ENCODE results near the gene FRMD3. TPM values are rescaled to one million over a fixed set of nuclear protein-coding genes. Genes with fewer than 3 reads are reported as not detected.

FRMD3 gene
- 0.64 and 0.86 TPM in 2 replicates for total RNA-seq

DNA sequence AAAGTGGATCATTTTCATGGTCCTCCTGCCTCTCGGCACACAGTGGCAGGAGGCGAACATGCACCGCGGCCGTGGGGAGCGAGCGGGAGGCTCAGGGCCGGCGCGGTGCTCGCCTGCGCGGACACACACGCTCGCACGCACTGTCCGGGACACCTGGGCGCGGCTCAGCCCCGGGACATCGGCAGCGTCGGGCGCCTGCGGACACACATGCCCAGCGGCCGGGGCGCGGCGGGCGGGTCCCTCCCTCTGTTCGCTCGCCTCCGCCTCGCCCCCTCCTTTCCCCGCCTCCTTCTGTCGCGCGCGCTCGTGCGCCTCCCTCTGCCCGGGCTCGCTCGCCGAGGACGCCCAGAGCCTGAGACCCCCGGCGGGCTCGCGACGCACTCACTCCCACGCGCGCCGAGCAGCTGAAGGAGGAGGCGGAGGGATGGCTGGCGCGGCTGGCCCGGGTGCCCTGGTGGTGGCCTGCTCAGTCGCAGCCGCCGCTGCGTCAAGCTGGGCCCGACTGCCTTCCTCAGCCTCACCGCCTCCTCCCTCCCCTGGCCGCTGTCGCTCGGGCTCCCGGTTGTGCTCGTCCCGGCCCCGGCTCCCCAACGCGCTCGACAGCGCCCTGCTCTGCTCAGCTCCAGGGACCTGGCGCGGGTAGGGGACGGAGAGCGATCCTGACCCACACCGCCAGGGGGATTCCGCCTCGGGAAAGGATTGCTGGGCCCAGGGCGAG, at the start of gene FRMD3:
Gene FRMD3, minus strand, starts transcription at position 230 of the 718 bp plus-strand sequence. Its CDS starts 170 bp downstream, at position 60.
- TF ChIP-seq, protein P1, sequence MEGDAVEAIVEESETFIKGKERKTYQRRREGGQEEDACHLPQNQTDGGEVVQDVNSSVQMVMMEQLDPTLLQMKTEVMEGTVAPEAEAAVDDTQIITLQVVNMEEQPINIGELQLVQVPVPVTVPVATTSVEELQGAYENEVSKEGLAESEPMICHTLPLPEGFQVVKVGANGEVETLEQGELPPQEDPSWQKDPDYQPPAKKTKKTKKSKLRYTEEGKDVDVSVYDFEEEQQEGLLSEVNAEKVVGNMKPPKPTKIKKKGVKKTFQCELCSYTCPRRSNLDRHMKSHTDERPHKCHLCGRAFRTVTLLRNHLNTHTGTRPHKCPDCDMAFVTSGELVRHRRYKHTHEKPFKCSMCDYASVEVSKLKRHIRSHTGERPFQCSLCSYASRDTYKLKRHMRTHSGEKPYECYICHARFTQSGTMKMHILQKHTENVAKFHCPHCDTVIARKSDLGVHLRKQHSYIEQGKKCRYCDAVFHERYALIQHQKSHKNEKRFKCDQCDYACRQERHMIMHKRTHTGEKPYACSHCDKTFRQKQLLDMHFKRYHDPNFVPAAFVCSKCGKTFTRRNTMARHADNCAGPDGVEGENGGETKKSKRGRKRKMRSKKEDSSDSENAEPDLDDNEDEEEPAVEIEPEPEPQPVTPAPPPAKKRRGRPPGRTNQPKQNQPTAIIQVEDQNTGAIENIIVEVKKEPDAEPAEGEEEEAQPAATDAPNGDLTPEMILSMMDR (IDR thresholded peaks at IDR 0.05; ENCODE audit: insufficient read depth, low read depth, low read length), result peak; percentile 70
- peak within 1 kb of the TSS; percentile 53 for H3K4me3 ChIP-seq (ENCODE audit: low read depth, low read length)
- peak; percentile 64 for DNase-seq (ENCODE audit: low read depth)

DNA sequence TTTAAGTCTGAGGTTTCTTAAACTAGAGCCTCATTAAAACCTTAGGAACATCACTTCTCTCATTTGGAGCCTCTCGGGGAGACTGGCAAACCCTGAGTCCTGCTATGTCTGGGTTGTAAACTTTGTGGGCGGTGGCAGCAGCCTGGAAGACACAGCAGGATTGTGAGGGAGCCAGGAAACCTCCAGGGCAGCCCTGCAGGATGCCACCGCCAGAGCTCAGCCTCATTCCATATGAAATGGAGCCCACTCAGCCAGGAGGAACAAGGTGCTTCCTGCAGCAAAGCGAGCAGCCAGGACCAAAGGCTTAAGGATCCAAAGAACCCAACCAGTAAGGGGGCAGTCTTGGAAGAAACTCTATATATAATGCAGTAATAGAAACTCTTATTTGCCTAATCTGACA, 46.8 kb upstream of the FRMD3 start:
- DNase-seq (ENCODE audit: low read depth), result no peak
- TF ChIP-seq, protein P1 (IDR thresholded peaks at IDR 0.05; ENCODE audit: insufficient read depth, low read depth, low read length), result no peak

DNA sequence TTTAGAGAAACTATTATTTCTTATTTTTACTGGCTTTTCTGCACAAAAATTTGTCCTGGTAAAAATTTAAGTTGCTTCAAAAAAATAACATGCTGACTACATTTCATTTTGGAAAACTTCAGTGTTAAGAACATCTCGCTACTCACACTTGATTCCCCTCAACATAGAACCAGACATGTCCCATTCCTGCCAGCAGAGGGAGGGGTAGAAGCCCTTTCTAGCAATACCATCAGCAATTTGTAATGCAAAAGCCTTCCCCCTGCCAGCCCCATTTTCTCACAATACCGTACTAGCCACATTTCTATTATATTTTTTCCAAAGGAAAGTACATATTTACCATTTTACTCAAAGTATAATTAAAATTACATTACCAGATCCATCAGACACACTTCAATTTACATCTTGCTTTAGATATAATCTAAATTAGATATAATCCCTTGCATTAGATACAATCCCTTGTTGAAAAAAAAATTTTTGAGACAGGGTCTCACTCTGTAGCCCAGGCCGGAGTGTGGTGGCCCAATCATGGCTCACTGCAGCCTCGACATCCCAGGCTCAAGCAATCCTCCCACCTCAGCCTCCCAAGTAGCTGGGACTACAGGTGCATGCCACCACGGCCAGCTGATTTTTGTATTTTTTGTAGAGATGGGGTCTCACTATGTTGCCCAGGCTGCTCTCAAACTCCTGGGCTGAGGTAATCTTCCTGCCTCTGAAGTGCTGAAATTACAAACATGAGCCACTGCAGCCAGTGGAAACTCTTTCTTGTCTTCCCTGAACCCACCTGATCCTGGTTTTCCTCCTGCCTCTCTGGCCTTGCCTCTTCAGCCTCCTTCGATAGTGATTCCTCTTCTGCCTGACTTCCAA, 45.2 kb upstream of the FRMD3 start:
- DNase-seq (ENCODE audit: low read depth), result peak; percentile 66
- H3K4me3 ChIP-seq (ENCODE audit: low read depth, low read length), result no peak overlapping the region
- TF ChIP-seq, protein P1 (IDR thresholded peaks at IDR 0.05; ENCODE audit: insufficient read depth, low read depth, low read length), result peak; percentile 85

More for the DNA sequence above, 46.8 kb upstream of the FRMD3 start:
- H3K4me3 ChIP-seq (ENCODE audit: low read depth, low read length), result no peak overlapping the region

DNA sequence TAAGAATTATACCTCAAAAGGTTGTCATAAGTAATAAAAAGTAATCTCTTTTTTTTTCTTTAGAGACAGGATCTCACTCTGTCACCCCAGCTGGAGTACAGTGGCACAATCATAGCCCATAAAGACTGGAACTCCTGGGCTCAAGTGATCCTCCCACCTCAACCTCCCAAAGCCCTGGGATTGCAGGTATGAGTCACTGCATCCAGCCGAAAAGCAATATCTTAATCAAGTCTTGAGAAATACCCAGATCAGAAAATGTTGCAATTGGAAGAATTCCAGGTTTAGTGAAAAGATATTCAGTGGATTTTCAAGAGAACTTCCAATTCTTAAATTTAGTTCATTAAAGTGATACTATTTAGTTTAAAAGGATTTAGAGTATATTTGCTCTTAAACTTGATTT, 43.8 kb upstream of the FRMD3 start:
- peak; percentile 49 for DNase-seq (ENCODE audit: low read depth)
- TF ChIP-seq, protein P1 (IDR thresholded peaks at IDR 0.05; ENCODE audit: insufficient read depth, low read depth, low read length), result no peak
- no peak overlapping the region for H3K4me3 ChIP-seq (ENCODE audit: low read depth, low read length)

DNA sequence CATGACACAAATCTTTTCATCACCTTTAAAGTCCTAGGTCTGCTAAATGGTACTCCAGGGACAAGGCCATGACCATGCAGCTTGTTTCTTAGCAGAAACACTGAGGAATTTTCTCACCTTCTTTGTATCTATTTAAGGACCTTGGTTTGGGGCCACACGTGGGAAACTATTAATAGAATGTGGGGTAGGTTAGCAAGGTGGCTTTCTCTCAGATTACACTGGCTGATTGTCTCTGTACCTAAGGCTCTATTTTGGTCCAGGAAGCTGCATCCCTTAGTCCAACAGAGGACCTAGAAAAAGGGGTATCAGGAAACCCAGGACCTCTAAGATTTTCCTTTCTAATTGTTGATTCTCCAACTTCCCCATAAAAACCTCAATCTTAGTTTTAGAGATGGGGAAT, 36.3 kb upstream of the FRMD3 start:
- no peak for DNase-seq (ENCODE audit: low read depth)
- no peak overlapping the region for H3K4me3 ChIP-seq (ENCODE audit: low read depth, low read length)
- TF ChIP-seq, protein P1 (IDR thresholded peaks at IDR 0.05; ENCODE audit: insufficient read depth, low read depth, low read length), result no peak

DNA sequence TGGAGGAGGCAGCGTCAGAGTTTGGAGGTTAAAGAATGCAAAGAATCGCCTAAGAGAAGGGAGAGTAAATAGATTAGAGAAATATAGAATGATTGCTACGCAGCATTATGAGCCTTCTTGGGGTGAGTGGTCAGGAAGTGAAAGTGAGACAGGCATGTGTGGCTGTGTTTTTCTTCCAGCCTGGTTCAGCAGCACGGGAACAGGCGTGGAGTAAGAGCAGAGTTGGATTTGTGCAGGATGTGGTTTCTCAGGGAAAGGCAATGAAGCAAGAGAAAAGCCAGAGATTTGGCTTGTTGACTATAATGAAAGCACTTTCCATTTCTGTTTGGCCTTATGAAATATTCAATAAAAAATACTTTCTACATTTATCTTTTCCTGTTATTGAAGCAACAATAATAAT, 34.3 kb upstream of the FRMD3 start:
- TF ChIP-seq, protein P1 (IDR thresholded peaks at IDR 0.05; ENCODE audit: insufficient read depth, low read depth, low read length), result no peak
- DNase-seq (ENCODE audit: low read depth), result peak; percentile 78
- no peak overlapping the region for H3K4me3 ChIP-seq (ENCODE audit: low read depth, low read length)
